Activated CD4-positive, alpha-beta memory T cell treated with anti-CD3 and anti-CD28 coated beads, Interleukin-2, amount 10 ng/mL, durations not matched to agents 7 days and 5 days (primary cell): ENCODE results near the gene TULP4. TPM values are rescaled to one million over a fixed set of nuclear protein-coding genes. Genes with fewer than 3 reads are reported as not detected.
"Not testable (repeated sequence)": the region's sequence is repeated elsewhere in the genome, so short reads cannot be mapped to it uniquely, and the experiment has no call there.

Source experiments
- CTCF ChIA-PET: fragments of 350-600 bp; sonication (Branson Sonifier 250); formaldehyde crosslinking; loops from one replicate; lab custom pipeline; 2021; ENCODE audit warnings: antibody characterized with exemption, inconsistent platforms; lab: Charles Lee
- POLR2A ChIA-PET: fragments of 350-600 bp; sonication (Branson Sonifier 250); formaldehyde crosslinking; loops from one replicate; lab custom pipeline; 2021; ENCODE audit warnings: antibody characterized with exemption; lab: Charles Lee
- DNase-seq: peaks from one replicate; pipeline ENCODE4 v3.0.0-alpha.2; 2020
- H3K27ac Mint-ChIP-seq: one replicate; pipeline ENCODE4 v1.8.0; 2021; ENCODE audit warnings: mild to moderate bottlenecking, mixed read lengths
- H3K27me3 Mint-ChIP-seq: one replicate; pipeline ENCODE4 v1.8.0; 2021; ENCODE audit warnings: mixed read lengths
- H3K36me3 Mint-ChIP-seq: one replicate; pipeline ENCODE4 v1.8.0; 2021; ENCODE audit warnings: low read depth, mixed read lengths
- H3K4me1 Mint-ChIP-seq: one replicate; pipeline ENCODE4 v1.8.0; 2021; ENCODE audit warnings: mixed read lengths
- H3K4me3 Mint-ChIP-seq: one replicate; pipeline ENCODE4 v1.8.0; 2021; ENCODE audit warnings: mild to moderate bottlenecking, mixed read lengths
- H3K9me3 Mint-ChIP-seq: one replicate; pipeline ENCODE4 v1.8.0; 2021; ENCODE audit warnings: mixed read lengths
- total RNA-seq, 2 experiments: library from RNA; stranded (reverse); gene quantifications; one replicate each; pipeline ENCODE4 v1.2.3, GENCODE V29; 2021

TULP4 gene
- total RNA-seq, 2 experiments from 2014 or later = 25.0 to 27.0 TPM

DNA sequence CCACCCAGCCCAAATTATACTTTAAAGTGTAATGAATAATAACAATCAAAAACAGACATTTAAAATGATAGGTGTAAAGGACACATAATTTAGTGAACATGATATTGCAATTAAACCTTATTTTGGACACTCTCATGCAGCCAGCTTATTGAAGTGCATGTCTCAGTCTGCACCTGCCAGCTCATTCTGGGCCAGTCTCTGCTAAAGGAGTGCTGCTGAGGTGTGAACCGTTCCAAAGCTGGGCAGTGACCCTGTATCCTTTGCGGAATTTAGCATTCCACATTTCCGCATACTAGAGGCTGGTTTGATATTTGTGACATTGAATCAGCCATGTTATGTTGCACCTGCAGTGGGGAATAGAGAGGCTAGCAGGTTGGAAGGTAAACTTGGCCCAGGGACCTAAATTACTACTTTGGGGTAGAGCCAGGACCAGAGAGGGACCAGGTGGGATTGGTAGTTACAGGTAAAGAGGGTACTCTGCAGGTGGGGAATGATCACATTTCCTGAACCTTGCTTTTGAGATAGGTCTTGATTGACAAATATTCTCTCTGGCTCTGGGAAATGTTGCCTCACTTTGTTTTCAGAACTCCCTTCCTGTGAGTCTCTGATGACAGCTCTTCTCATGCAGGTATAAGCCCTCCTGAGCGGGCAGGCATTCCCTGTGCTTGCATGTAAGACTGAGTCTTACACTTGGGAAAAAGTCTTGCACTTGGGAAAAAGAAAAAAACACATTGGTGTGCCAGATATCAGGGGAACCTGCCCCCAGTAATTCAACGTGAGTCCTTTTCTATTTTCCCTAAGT lies 26.2 kb downstream of the TULP4 start:
- no peak for DNase-seq
- no peak overlapping the region for H3K4me3 Mint-ChIP-seq
- ChIA-PET CTCF (no interaction called here), POLR2A (no interaction called here)
- H3K4me1 Mint-ChIP-seq = no peaks in the 10 kb centered on the region
- peaks cover 2% of the 10 kb centered on the region for H3K9me3 Mint-ChIP-seq
- peaks cover 8% of the 10 kb centered on the region for H3K36me3 Mint-ChIP-seq
- no peaks in the 10 kb centered on the region for H3K27me3 Mint-ChIP-seq
- no peak overlapping the region for H3K27ac Mint-ChIP-seq

DNA sequence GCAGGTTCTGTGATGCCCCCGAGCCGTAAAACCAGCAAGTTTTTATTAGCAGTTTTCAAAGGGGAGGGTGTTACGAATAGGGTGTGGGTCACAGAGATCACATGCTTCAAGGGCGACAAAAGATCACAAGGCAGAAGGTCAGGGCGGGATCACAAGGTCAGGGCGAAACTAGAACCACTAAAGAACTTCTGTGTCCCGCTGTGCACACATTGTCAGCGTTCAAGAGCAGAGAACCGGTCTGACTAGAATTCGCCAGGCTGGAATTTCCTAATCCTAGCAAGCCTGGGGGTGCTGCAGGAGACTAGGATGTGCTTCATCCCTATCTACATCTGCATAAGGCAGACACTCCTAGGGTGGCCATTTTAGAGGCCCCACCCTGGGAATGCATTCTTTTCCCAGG lies 26.9 kb downstream of the TULP4 start:
- H3K36me3 Mint-ChIP-seq = peaks cover 11% of the 10 kb centered on the region
- H3K27ac Mint-ChIP-seq, CTCF ChIA-PET, H3K4me3 Mint-ChIP-seq, H3K27me3 Mint-ChIP-seq, DNase-seq, H3K9me3 Mint-ChIP-seq, POLR2A ChIA-PET, H3K4me1 Mint-ChIP-seq: not testable (repeated sequence)

GRCh38 chr6:158340252-158340651 lies 28.0 kb downstream of the TULP4 start:
- no peak overlapping the region for H3K4me3 Mint-ChIP-seq
- CTCF ChIA-PET = no interaction called here
- POLR2A ChIA-PET = no interaction called here
- H3K27me3 Mint-ChIP-seq = no peaks in the 10 kb centered on the region
- peaks cover 20% of the 10 kb centered on the region for H3K36me3 Mint-ChIP-seq
- no peak for DNase-seq
- H3K9me3 Mint-ChIP-seq = peaks cover 5% of the 10 kb centered on the region
- no peak overlapping the region for H3K27ac Mint-ChIP-seq
- H3K4me1 Mint-ChIP-seq = peaks cover 13% of the 10 kb centered on the region

DNA sequence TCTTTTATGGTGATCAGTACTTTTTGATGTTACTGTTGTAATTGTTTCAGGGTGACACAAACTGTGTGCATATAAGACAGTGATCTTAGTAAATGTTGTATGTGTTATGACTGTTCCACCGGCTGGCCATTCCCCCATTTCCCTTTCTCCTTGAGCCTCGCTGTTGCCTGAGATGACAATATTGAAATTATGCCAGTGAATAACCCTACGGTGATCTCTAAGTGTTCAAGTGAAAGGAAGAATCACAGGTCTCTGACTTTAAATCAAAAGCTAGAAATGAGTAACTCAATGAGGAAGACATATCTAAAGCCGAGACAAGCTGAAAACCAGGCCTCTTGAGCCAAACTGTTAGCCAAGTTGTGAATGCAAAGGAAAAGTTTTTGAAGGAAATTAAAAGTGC lies 32.3 kb downstream of the TULP4 start:
- POLR2A ChIA-PET = interaction anchor here (0.7 kb wide), 1 partner anchor 193 kb away, joined by 3 read pairs; no protein-coding TSS in a partner anchor
- Mint-ChIP-seq H3K4me3 (no peak overlapping the region), H3K36me3 (peaks cover 31% of the 10 kb centered on the region), H3K9me3 (peaks cover 19% of the 10 kb centered on the region), H3K27ac (no peak overlapping the region), H3K4me1 (peaks cover 18% of the 10 kb centered on the region), H3K27me3 (no peaks in the 10 kb centered on the region)
- no peak for DNase-seq
- CTCF ChIA-PET = interaction anchor here (0.6 to 1.1 kb wide), 2 partner anchors 42 to 58 kb away, joined by 3 to 4 read pairs; no protein-coding TSS in a partner anchor

DNA sequence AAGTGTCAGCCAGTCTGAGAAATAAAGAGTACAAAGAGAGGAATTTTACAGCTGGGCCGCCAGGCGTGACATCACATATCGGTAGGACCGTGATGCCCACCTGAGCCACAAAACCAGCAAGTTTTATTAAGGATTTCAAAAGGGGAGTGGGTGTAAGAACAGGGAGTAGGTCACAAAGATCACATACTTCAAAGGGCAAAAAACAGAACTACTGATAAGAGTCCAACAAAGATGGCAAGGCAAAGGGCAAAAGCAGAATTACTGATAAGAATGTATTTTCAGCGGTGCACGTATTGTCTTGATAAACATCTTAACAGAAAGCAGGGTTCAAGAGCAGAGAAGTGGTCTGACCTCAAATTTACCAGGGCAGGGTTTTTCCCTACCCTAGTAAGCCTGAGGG lies 33.2 kb downstream of the TULP4 start:
- Mint-ChIP-seq H3K36me3 (peaks cover 31% of the 10 kb centered on the region), H3K4me1 (peaks cover 18% of the 10 kb centered on the region), H3K9me3 (peaks cover 19% of the 10 kb centered on the region)
- H3K27me3 Mint-ChIP-seq, H3K4me3 Mint-ChIP-seq, DNase-seq, POLR2A ChIA-PET, H3K27ac Mint-ChIP-seq: not testable (repeated sequence)
- CTCF ChIA-PET = interaction anchor here (1.1 kb wide), 1 partner anchor 42 kb away, joined by 3 read pairs; no protein-coding TSS in a partner anchor

DNA sequence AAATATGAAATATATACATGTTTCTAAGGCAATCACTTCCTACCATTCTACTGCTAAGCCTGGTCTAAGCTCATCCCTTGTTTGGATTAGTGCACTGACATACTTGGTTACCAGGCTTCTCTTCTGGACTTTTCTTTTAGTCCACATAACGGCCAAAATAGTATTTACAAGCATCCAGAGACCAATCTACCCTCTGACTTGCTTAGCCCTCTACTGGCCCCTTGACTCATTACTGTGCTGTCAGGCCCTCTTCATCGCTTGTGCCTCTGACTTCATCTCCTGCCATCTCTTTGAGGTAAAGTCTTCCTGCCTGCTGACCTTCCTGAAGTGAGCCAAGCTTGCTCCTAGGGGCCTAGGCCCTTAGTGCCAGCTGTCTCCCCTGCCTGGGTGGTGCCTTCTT lies 35.1 kb downstream of the TULP4 start:
- H3K36me3 Mint-ChIP-seq = peaks cover 31% of the 10 kb centered on the region
- POLR2A ChIA-PET = no interaction called here
- H3K9me3 Mint-ChIP-seq = peaks cover 21% of the 10 kb centered on the region
- no peak overlapping the region for H3K4me3 Mint-ChIP-seq
- CTCF ChIA-PET = no interaction called here
- H3K27ac Mint-ChIP-seq = no peak overlapping the region
- DNase-seq = no peak
- no peaks in the 10 kb centered on the region for H3K27me3 Mint-ChIP-seq
- peaks cover 18% of the 10 kb centered on the region for H3K4me1 Mint-ChIP-seq

- H3K4me3 Mint-ChIP-seq, CTCF ChIA-PET, H3K27me3 Mint-ChIP-seq, H3K27ac Mint-ChIP-seq, DNase-seq, POLR2A ChIA-PET: not testable (repeated sequence)
- Mint-ChIP-seq H3K36me3 (peaks cover 27% of the 10 kb centered on the region), H3K9me3 (peaks cover 21% of the 10 kb centered on the region), H3K4me1 (peaks cover 17% of the 10 kb centered on the region)
These were observed 36.7 kb downstream of the TULP4 start for GRCh38 chr6:158348737-158349504.

GRCh38 chr6:158349505-158350275 lies 37.4 kb downstream of the TULP4 start:
- H3K4me1 Mint-ChIP-seq, H3K4me3 Mint-ChIP-seq, POLR2A ChIA-PET, DNase-seq, CTCF ChIA-PET, H3K27ac Mint-ChIP-seq, H3K27me3 Mint-ChIP-seq: not testable (repeated sequence)
- peaks cover 19% of the 10 kb centered on the region for H3K36me3 Mint-ChIP-seq
- peaks cover 19% of the 10 kb centered on the region for H3K9me3 Mint-ChIP-seq

DNA sequence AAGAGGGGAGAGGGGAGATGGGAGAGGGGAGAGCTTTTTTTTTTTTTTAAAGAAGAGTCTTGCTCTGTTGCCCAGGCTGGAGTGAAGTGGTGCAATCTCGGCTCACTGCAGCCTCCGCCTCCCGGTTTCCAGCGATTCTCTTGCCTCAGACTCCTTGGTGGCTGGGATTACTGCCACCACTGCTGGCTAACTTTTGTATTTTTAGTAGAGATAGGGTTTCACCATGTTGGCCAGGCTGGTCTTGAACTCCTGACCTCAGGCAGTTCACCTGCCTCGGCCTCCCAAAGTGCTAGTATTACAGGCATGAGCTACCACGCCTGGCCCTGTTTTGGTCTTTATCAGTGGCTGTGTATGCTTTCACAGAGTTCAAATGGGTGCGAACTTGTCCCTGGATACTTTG lies 38.5 kb downstream of the TULP4 start:
- H3K27me3 Mint-ChIP-seq, H3K4me1 Mint-ChIP-seq, POLR2A ChIA-PET, H3K4me3 Mint-ChIP-seq, DNase-seq, H3K27ac Mint-ChIP-seq: not testable (repeated sequence)
- peaks cover 14% of the 10 kb centered on the region for H3K9me3 Mint-ChIP-seq
- peaks cover 11% of the 10 kb centered on the region for H3K36me3 Mint-ChIP-seq
- CTCF ChIA-PET = interaction anchor here (1.3 kb wide), 1 partner anchor 9 kb away, joined by 3 read pairs; no protein-coding TSS in a partner anchor

DNA sequence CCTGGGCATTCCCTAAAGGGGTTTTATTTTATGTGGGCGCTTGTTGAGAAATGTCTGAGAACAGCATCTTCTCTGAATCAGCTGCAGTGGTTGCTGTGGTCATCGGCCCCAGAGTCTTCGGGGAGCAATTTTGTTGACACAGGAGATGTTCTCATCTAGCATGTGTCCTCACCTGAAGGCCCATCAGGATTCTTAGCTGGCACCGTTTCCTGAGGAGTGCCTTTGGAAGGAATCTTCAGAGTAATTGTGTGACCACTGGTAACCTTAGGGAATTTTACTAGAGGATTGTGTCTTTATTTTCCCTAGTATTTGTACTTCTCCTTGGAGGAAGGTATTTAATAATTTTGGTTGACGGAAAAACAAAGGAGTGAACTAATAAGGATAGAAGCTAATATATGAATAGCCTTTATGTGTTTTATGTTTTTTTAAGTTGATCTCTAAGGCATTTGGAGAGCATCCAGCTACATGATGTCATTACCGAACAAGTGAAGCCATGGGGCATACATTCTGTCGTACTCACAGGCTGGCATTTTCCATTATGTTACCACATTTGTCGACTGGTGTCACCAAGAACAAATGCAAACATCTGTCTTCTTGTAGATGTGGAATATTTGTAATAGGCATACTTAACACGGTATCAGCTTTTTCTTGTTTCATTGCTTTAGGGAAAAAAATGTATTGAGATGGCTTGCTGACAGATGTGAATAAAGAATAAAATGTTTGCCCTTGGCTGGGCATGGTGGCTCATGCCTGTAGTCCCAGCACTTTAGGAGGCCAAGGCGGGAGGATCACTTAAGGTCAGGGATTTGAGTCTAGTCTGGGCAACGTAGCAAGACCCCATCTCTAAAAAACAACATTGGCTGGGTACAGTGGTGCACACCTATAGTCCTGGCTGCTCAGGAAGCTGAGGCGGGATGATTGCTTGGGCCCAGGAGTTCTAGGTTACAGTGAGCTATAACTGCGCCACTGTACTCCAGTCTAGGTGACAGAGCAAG lies 41.9 kb downstream of the TULP4 start:
- DNase-seq = no peak
- Mint-ChIP-seq H3K27me3 (no peaks in the 10 kb centered on the region), H3K36me3 (no peaks in the 10 kb centered on the region), H3K9me3 (peaks cover 2% of the 10 kb centered on the region), H3K4me3 (no peak overlapping the region), H3K27ac (no peak overlapping the region), H3K4me1 (peaks cover 32% of the 10 kb centered on the region)
- ChIA-PET CTCF (interaction anchor here (0.8 to 1.1 kb wide), 2 partner anchors 133 kb away, joined by 4 to 5 read pairs; no protein-coding TSS in a partner anchor), POLR2A (no interaction called here)

GRCh38 chr6:158356586-158357546 lies 44.6 kb downstream of the TULP4 start:
- no peaks in the 10 kb centered on the region for H3K27me3 Mint-ChIP-seq
- POLR2A ChIA-PET = no interaction called here
- peaks cover 33% of the 10 kb centered on the region for H3K4me1 Mint-ChIP-seq
- CTCF ChIA-PET = interaction anchor here (1.2 kb wide), 1 partner anchor 143 kb away, joined by 3 read pairs; no protein-coding TSS in a partner anchor
- no peak overlapping the region for H3K4me3 Mint-ChIP-seq
- peak overlapping the region; percentile 58 for H3K27ac Mint-ChIP-seq
- H3K36me3 Mint-ChIP-seq = no peaks in the 10 kb centered on the region
- H3K9me3 Mint-ChIP-seq = no peaks in the 10 kb centered on the region
- no peak for DNase-seq
